ENCODE data around the gene ATXN1.

ATXN1 gene

DNA sequence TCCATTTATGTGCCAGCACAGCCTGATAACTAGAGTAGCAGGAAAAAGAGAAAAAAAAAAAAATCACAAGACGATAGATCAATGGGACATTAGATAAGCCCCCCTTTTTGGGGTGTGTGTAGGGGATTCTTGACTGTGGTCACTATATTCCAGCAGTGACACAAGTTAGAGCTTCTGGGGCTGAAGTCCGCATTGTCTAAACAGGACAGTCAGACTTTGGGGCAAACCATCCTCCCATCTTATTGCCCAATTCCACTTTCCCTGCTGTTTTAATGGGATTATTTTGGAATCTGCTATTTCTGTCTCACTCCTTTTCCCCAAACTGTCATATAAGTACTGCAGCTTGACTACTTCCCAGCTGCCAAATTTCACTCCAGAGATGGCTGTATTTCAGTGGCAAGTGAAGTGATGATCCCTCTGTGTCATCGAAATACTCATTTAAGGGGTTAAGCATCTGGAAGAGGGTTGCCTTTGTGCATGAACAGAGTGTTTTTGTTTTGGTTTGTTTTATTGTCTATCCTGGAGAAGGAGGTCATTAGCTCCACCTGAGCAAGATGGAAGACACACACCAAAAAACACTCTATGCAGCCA is 182.5 kb downstream of the ATXN1 start:
- no peaks in the 10 kb centered on the region for H3K4me1 ChIP-seq (ENCODE audit: control insufficient read depth, low read depth, low read length)
- H3K36me3 ChIP-seq (ENCODE audit: control insufficient read depth, insufficient read depth, low read length) = no peaks in the 10 kb centered on the region
- no peak overlapping the region for H3K9ac ChIP-seq (ENCODE audit: low read length)
- H3K27ac ChIP-seq (ENCODE audit: low read depth, low read length) = no peak overlapping the region
- H3K4me3 ChIP-seq (ENCODE audit: low read length) = no peak overlapping the region
- no peak overlapping the region for H2BK5ac ChIP-seq (ENCODE audit: low read length)
- no peaks in the 10 kb centered on the region for H3K79me2 ChIP-seq (ENCODE audit: control insufficient read depth, insufficient read depth, low read length)
- H2AK5ac ChIP-seq (ENCODE audit: low read length) = no peak overlapping the region
- peak; percentile 29 for DNase-seq
- no peak overlapping the region for H3K18ac ChIP-seq (ENCODE audit: low read length)
- no peak overlapping the region for H2BK15ac ChIP-seq (replicated peaks; ENCODE audit: low read depth)
- H2BK120ac ChIP-seq (ENCODE audit: low read depth, low read length) = no peak overlapping the region
- no peaks in the 10 kb centered on the region for H3K79me1 ChIP-seq (ENCODE audit: low read length)
- no peak overlapping the region for H3K4me2 ChIP-seq (ENCODE audit: low read length)
- H3K23ac ChIP-seq (ENCODE audit: low read length) = no peak overlapping the region
- WGBS (ENCODE audit: extremely low coverage, insufficient coverage, low lambda C conversion rate) = no CpG with 5 or more reads among the region's 3 CpGs
- no peak overlapping the region for H4K5ac ChIP-seq (ENCODE audit: low read length)
- H4K8ac ChIP-seq (ENCODE audit: low read depth, low read length) = no peak overlapping the region
- no peak overlapping the region for H3K4ac ChIP-seq (ENCODE audit: low read depth, low read length)
- no peaks in the 10 kb centered on the region for H3K27me3 ChIP-seq (ENCODE audit: insufficient read depth, low read length, poor library complexity)
- H3K56ac ChIP-seq (ENCODE audit: low read length) = no peak overlapping the region

DNA sequence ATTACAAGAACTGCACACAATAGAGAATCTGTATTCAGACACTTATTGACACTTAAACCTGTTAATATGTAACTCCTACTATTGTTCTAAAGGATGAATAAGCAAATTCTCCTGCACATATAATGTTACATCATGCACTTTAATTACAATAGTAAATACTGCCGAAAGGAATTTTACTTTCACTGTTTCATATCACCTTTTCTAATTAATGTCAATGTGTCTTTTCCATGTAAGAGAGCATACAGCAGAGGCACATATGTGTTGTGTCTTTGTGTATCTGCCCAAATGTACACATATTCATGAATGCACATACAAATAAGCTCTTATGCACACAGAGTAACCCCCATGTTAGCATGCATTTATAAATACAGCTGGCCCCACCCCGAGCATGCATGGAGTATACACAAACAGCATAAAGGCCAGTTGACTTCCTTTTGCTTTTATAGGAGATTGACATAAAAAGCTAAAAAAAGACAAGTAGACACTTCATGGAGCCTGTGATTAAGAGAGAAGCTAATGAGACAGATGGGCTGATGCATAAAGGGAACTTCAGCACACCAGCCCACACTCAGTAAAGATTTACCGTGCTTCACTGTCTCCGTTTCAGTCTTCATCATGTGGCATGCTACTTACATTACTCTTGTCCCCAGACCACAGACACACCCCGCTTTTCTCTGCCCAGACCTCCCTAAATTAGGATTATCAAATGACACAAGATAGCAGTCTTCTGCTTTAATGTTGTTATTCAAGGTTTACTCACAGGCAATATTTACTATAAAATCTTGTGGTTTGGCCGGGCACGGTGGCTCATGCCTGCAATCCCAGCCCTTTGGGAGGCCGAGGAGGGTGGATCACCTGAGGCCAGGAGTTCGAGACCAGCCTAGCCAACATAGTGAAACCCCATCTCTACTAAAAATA is 184.6 kb downstream of the ATXN1 start:
- no CpG with 5 or more reads among the region's 9 CpGs for WGBS (ENCODE audit: extremely low coverage, insufficient coverage, low lambda C conversion rate)
- no peak overlapping the region for H2BK15ac ChIP-seq (replicated peaks; ENCODE audit: low read depth)

DNA sequence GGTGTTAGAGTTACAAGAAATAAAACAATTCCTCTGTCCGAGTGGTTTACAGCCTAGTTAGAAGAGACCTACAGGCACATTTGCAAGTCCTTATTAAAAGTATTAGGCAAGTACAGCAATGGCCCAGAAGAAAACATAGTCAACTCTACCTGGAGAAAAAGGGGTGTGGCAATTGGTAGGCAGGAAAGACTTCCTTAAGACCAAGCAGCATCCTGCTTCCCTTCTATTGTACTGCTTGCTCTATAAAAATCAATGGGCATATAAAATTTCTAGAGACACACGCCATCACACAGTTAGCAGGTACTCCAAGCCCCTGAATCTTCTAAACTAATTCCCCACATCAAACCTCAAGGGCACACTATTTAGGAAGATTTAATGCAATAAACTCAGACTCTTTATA is 185.6 kb downstream of the ATXN1 start:
- Histone ChIP-seq H3K56ac (ENCODE audit: low read length) (no peak overlapping the region), H3K23ac (ENCODE audit: low read length) (no peak overlapping the region), H4K5ac (ENCODE audit: low read length) (no peak overlapping the region), H3K4ac (ENCODE audit: low read depth, low read length) (no peak overlapping the region), H3K27me3 (ENCODE audit: insufficient read depth, low read length, poor library complexity) (no peaks in the 10 kb centered on the region), H3K79me1 (ENCODE audit: low read length) (no peaks in the 10 kb centered on the region), H3K9ac (ENCODE audit: low read length) (no peak overlapping the region), H4K8ac (ENCODE audit: low read depth, low read length) (no peak overlapping the region), H2BK5ac (ENCODE audit: low read length) (no peak overlapping the region), H3K79me2 (ENCODE audit: control insufficient read depth, insufficient read depth, low read length) (no peaks in the 10 kb centered on the region), H3K4me1 (ENCODE audit: control insufficient read depth, low read depth, low read length) (no peaks in the 10 kb centered on the region), H3K4me2 (ENCODE audit: low read length) (no peak overlapping the region), H3K4me3 (ENCODE audit: low read length) (no peak overlapping the region), H2BK15ac (replicated peaks; ENCODE audit: low read depth) (no peak overlapping the region), H3K18ac (ENCODE audit: low read length) (no peak overlapping the region), H3K27ac (ENCODE audit: low read depth, low read length) (no peak overlapping the region), H2BK120ac (ENCODE audit: low read depth, low read length) (no peak overlapping the region), H3K36me3 (ENCODE audit: control insufficient read depth, insufficient read depth, low read length) (no peaks in the 10 kb centered on the region), H2AK5ac (ENCODE audit: low read length) (no peak overlapping the region)
- no CpG with 5 or more reads among the region's 2 CpGs for WGBS (ENCODE audit: extremely low coverage, insufficient coverage, low lambda C conversion rate)
- DNase-seq = no peak

More for the DNA sequence above, 184.6 kb downstream of the ATXN1 start:
- Histone ChIP-seq H3K36me3 (ENCODE audit: control insufficient read depth, insufficient read depth, low read length) (no peaks in the 10 kb centered on the region), H3K9ac (ENCODE audit: low read length) (no peak overlapping the region), H3K4ac (ENCODE audit: low read depth, low read length) (no peak overlapping the region), H3K4me2 (ENCODE audit: low read length) (no peak overlapping the region), H3K79me2 (ENCODE audit: control insufficient read depth, insufficient read depth, low read length) (no peaks in the 10 kb centered on the region), H3K18ac (ENCODE audit: low read length) (no peak overlapping the region), H2BK5ac (ENCODE audit: low read length) (no peak overlapping the region), H3K23ac (ENCODE audit: low read length) (no peak overlapping the region), H3K79me1 (ENCODE audit: low read length) (no peaks in the 10 kb centered on the region), H3K27ac (ENCODE audit: low read depth, low read length) (no peak overlapping the region), H3K4me1 (ENCODE audit: control insufficient read depth, low read depth, low read length) (no peaks in the 10 kb centered on the region), H4K8ac (ENCODE audit: low read depth, low read length) (no peak overlapping the region), H3K4me3 (ENCODE audit: low read length) (no peak overlapping the region), H2BK120ac (ENCODE audit: low read depth, low read length) (no peak overlapping the region), H3K27me3 (ENCODE audit: insufficient read depth, low read length, poor library complexity) (no peaks in the 10 kb centered on the region), H4K5ac (ENCODE audit: low read length) (no peak overlapping the region), H3K56ac (ENCODE audit: low read length) (no peak overlapping the region), H2AK5ac (ENCODE audit: low read length) (no peak overlapping the region)
- no peak for DNase-seq

DNA sequence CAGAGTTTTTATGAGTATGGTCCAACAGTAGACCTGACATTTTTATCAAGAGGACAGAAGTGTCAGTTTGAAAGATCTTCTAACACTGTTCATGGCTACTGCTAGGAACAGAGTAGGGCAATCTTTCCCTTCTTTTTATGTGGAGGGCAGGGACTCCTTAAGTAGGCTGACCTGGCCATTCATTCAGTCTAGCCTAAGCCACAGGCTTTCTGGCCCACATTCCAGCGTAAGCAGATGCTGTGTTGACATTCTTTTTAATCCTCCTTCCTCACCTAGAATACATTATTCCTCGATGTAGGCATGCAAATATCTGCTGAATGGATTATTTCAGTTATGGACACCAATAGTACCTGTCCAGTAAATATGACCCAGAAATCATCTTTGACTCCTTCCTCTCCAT is 188.3 kb downstream of the ATXN1 start:
- H3K4me3 ChIP-seq (ENCODE audit: low read length) = no peak overlapping the region
- H3K27ac ChIP-seq (ENCODE audit: low read depth, low read length) = no peak overlapping the region
- H3K36me3 ChIP-seq (ENCODE audit: control insufficient read depth, insufficient read depth, low read length) = no peaks in the 10 kb centered on the region
- H4K8ac ChIP-seq (ENCODE audit: low read depth, low read length) = no peak overlapping the region
- no peaks in the 10 kb centered on the region for H3K4me1 ChIP-seq (ENCODE audit: control insufficient read depth, low read depth, low read length)
- no peak overlapping the region for H2BK15ac ChIP-seq (replicated peaks; ENCODE audit: low read depth)
- no peaks in the 10 kb centered on the region for H3K79me1 ChIP-seq (ENCODE audit: low read length)
- H2BK5ac ChIP-seq (ENCODE audit: low read length) = no peak overlapping the region
- WGBS (ENCODE audit: extremely low coverage, insufficient coverage, low lambda C conversion rate) = no CpG with 5 or more reads among the region's 2 CpGs
- no peak overlapping the region for H2BK120ac ChIP-seq (ENCODE audit: low read depth, low read length)
- no peak overlapping the region for H3K4ac ChIP-seq (ENCODE audit: low read depth, low read length)
- H3K9ac ChIP-seq (ENCODE audit: low read length) = no peak overlapping the region
- DNase-seq = no peak
- H4K5ac ChIP-seq (ENCODE audit: low read length) = no peak overlapping the region
- H3K18ac ChIP-seq (ENCODE audit: low read length) = no peak overlapping the region
- H3K4me2 ChIP-seq (ENCODE audit: low read length) = no peak overlapping the region
- H3K23ac ChIP-seq (ENCODE audit: low read length) = no peak overlapping the region
- no peak overlapping the region for H3K56ac ChIP-seq (ENCODE audit: low read length)
- H2AK5ac ChIP-seq (ENCODE audit: low read length) = no peak overlapping the region
- no peaks in the 10 kb centered on the region for H3K27me3 ChIP-seq (ENCODE audit: insufficient read depth, low read length, poor library complexity)
- H3K79me2 ChIP-seq (ENCODE audit: control insufficient read depth, insufficient read depth, low read length) = no peaks in the 10 kb centered on the region

DNA sequence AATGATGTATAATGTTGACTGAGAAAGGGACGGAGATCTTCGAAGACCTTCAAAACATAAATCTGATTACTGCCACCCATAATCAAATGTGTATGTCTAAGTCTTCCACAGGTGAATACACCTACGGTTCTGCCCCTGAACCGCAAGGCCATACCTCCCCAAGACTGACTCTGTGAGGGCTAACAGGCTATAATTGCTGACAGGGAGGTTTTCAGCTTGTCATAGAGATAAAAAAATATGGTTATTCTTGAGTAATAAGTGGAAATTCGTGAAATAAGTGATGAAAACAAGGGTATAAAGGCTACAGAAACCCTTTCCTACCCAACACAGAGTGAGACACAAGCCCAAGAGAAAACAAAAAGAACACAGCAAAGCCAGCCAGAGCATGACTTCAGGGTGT is 188.9 kb downstream of the ATXN1 start:
- H2BK5ac ChIP-seq (ENCODE audit: low read length) = no peak overlapping the region
- H3K23ac ChIP-seq (ENCODE audit: low read length) = no peak overlapping the region
- no peaks in the 10 kb centered on the region for H3K4me1 ChIP-seq (ENCODE audit: control insufficient read depth, low read depth, low read length)
- no peak overlapping the region for H4K8ac ChIP-seq (ENCODE audit: low read depth, low read length)
- no peak for DNase-seq
- no peak overlapping the region for H3K27ac ChIP-seq (ENCODE audit: low read depth, low read length)
- H4K5ac ChIP-seq (ENCODE audit: low read length) = no peak overlapping the region
- H3K18ac ChIP-seq (ENCODE audit: low read length) = no peak overlapping the region
- WGBS (ENCODE audit: extremely low coverage, insufficient coverage, low lambda C conversion rate) = no CpG with 5 or more reads among the region's 5 CpGs
- H3K36me3 ChIP-seq (ENCODE audit: control insufficient read depth, insufficient read depth, low read length) = no peaks in the 10 kb centered on the region
- no peaks in the 10 kb centered on the region for H3K79me2 ChIP-seq (ENCODE audit: control insufficient read depth, insufficient read depth, low read length)
- H3K4me3 ChIP-seq (ENCODE audit: low read length) = no peak overlapping the region
- H3K4ac ChIP-seq (ENCODE audit: low read depth, low read length) = no peak overlapping the region
- H3K27me3 ChIP-seq (ENCODE audit: insufficient read depth, low read length, poor library complexity) = no peaks in the 10 kb centered on the region
- no peak overlapping the region for H3K56ac ChIP-seq (ENCODE audit: low read length)
- H3K4me2 ChIP-seq (ENCODE audit: low read length) = no peak overlapping the region
- no peak overlapping the region for H3K9ac ChIP-seq (ENCODE audit: low read length)
- H2AK5ac ChIP-seq (ENCODE audit: low read length) = no peak overlapping the region
- no peaks in the 10 kb centered on the region for H3K79me1 ChIP-seq (ENCODE audit: low read length)
- no peak overlapping the region for H2BK15ac ChIP-seq (replicated peaks; ENCODE audit: low read depth)
- H2BK120ac ChIP-seq (ENCODE audit: low read depth, low read length) = no peak overlapping the region
